Urothelium cell line (cell line): ENCODE results near the gene JMJD6.
A peak's percentile ranks its signal among the peaks of the same experiment; 100 is the strongest.
"Not testable (repeated sequence)": the region's sequence is repeated elsewhere in the genome, so short reads cannot be mapped to it uniquely, and the experiment has no call there.

ENCODE experiments used
- DNase-seq: peaks from one replicate; pipeline ENCODE4 v3.0.0; 2011; ENCODE audit warnings: low spot score, mixed read lengths
- FAIRE-seq: peaks from 2 replicates; lab custom pipeline; 2011; peaks lifted over from hg19 to GRCh38; lab: Jason Lieb, UNC

JMJD6 gene

GRCh38 chr17:76737082-76737675, 10.8 kb upstream of the JMJD6 start, which contains the start of gene SRSF2:
Gene SRSF2, minus strand, starts transcription at chr17:76737331. Its CDS starts 171 bp downstream, at chr17:76737160.
- peak; percentile 9 for FAIRE-seq
- peak; percentile 100 for DNase-seq

GRCh38 chr17:76736349-76737081, 10.1 kb upstream of the JMJD6 start:
- DNase-seq (peak; percentile 66), FAIRE-seq (peak; percentile 90)

GRCh38 chr17:76735586-76736348, 9.4 kb upstream of the JMJD6 start:
- FAIRE-seq: no peak

GRCh38 chr17:76735006-76735405, 8.6 kb upstream of the JMJD6 start:
- FAIRE-seq (no peak), DNase-seq (no peak)

More at GRCh38 chr17:76735586-76736348, 9.4 kb upstream of the JMJD6 start:
- DNase-seq: no peak

GRCh38 chr17:76734080-76734840, 7.9 kb upstream of the JMJD6 start:
- DNase-seq (no peak), FAIRE-seq (no peak)

GRCh38 chr17:76733618-76733957, 7.2 kb upstream of the JMJD6 start:
- no peak for FAIRE-seq
- no peak for DNase-seq

GRCh38 chr17:76732734-76733617, 6.6 kb upstream of the JMJD6 start:
- no peak for DNase-seq
- no peak for FAIRE-seq

GRCh38 chr17:76731800-76732733, 5.7 kb upstream of the JMJD6 start:
- not testable (repeated sequence) for DNase-seq, FAIRE-seq

- FAIRE-seq: no peak
Measured at GRCh38 chr17:76727745-76728456, 1.5 kb upstream of the JMJD6 start.

GRCh38 chr17:76726776-76727718, 641 bp upstream of the JMJD6 start, which contains the start of gene METTL23:
Gene METTL23, plus strand, starts transcription at chr17:76726839. Its CDS starts 2,872 bp downstream, at chr17:76729711.
- DNase-seq: peak; percentile 88
- no peak for FAIRE-seq

More at GRCh38 chr17:76727745-76728456, 1.5 kb upstream of the JMJD6 start:
- DNase-seq: no peak

- FAIRE-seq: no peak
- DNase-seq: peak; percentile 48
Measured at GRCh38 chr17:76725580-76726230, 701 bp downstream of the JMJD6 start.

- no peak for FAIRE-seq
- DNase-seq: no peak
Measured at GRCh38 chr17:76723812-76724211, 2.6 kb downstream of the JMJD6 start.

- FAIRE-seq, DNase-seq: not testable (repeated sequence)
Measured at GRCh38 chr17:76722977-76723376, 3.4 kb downstream of the JMJD6 start.

- no peak for DNase-seq
- no peak for FAIRE-seq
Measured at GRCh38 chr17:76722279-76722678, 4.1 kb downstream of the JMJD6 start.

GRCh38 chr17:76721463-76721862, 4.9 kb downstream of the JMJD6 start:
- FAIRE-seq (no peak), DNase-seq (no peak)

- DNase-seq (no peak), FAIRE-seq (no peak)
Measured at GRCh38 chr17:76720941-76721340, 5.5 kb downstream of the JMJD6 start.
